Measurements from ENCODE around the gene TNFRSF14. TPM values are rescaled to one million over a fixed set of nuclear protein-coding genes. Genes with fewer than 3 reads are reported as not detected.

The TNFRSF14 gene
- total and polyA plus RNA-seq, 9 of the 15 experiments (the other 6 are each of a cell fraction or from before 2014, with no cell fraction given) = 0.11 to 2.3 (median 0.68) TPM; not detected in 2

- intact Hi-C loops (cut with micrococcal nuclease) (no loop called here), in situ Hi-C loops (cut with MboI) (no loop called here)
- ChIA-PET POLR2A (interaction anchor here (0.7 to 1.3 kb wide), 3 partner anchors 8 to 29 kb away, joined by 3 to 4 read pairs (median 4); partner anchors contain the start of gene PANK4), CTCF (ENCODE audit: low intra/inter-chr PET ratio) (no interaction called here)
- H3K4me1 ChIP-seq (replicated peaks in 1 of 2; ENCODE audit: control insufficient read depth in 2 of 2, insufficient read depth in 2 of 2, low read length in 2 of 2) = peaks cover 0 to 22% of the 10 kb centered on the region in 2 experiments; a peak in 2 of 5 replicates
- ATAC-seq (no peak), FAIRE-seq (no peak), DNase-seq (ENCODE audit: extremely low read depth in 1 of 4, low spot score in 3 of 4) (no peak)
- peaks cover 15% of the 10 kb centered on the region for H3K79me2 ChIP-seq (ENCODE audit: control insufficient read depth, insufficient read depth, low read length)
- no peak overlapping the region for H3K27ac ChIP-seq (ENCODE audit: extremely low read depth, low read depth, low read length)
- peaks cover 14% of the 10 kb centered on the region; the same call in 1 of the 2 replicates for H4K20me1 ChIP-seq (replicated peaks; ENCODE audit: control insufficient read depth, insufficient read depth, low read length)
- TF ChIP-seq CBX1 (IDR thresholded peaks at IDR 0.05; ENCODE audit: low read depth) = no peak
- no peak for TF ChIP-seq TCFL5 (CRISPR knock-in tag; conservative IDR thresholded peaks at IDR 0.05)
- no peak for TF ChIP-seq NONO (IDR thresholded peaks at IDR 0.05; ENCODE audit: low read depth in 2 of 2, low read length in 1 of 2)
- no peak for TF ChIP-seq NFXL1 (CRISPR knock-in tag; IDR thresholded peaks at IDR 0.05)
- no peak for TF ChIP-seq ZNF282 (CRISPR knock-in tag; IDR thresholded peaks at IDR 0.05)
- TF ChIP-seq KAT7 (CRISPR knock-in tag; IDR thresholded peaks at IDR 0.05; ENCODE audit: borderline replicate concordance) = no peak
- TF ChIP-seq PCBP2 (IDR thresholded peaks at IDR 0.05; ENCODE audit: low read depth, low read length, poor library complexity, severe bottlenecking) = no peak
- no peak overlapping the region for H3K4me3 ChIP-seq
- peaks cover 8% of the 10 kb centered on the region for H3K9me1 ChIP-seq (ENCODE audit: control insufficient read depth, insufficient read depth, low read length)
- BruUV-seq (replicated peaks) = no TSS peak
- H3K36me3 ChIP-seq (ENCODE audit: control insufficient read depth, insufficient read depth, low read length) = peaks cover 98% of the 10 kb centered on the region
- no peak overlapping the region for H3K9ac ChIP-seq (ENCODE audit: insufficient read depth in 1 of 2, low read depth in 2 of 2, low read length in 2 of 2)
- 95% methylated on average over 17 of the region's 17 CpGs for WGBS (ENCODE audit: insufficient coverage, low coverage, missing lambda C conversion rate)
- no peaks in the 10 kb centered on the region for H3K27me3 ChIP-seq (ENCODE audit: control insufficient read depth in 2 of 2, insufficient read depth in 2 of 2, low read length in 2 of 2)
- H3K4me2 ChIP-seq (ENCODE audit: insufficient read depth, low read length) = no peak overlapping the region
- no peaks in the 10 kb centered on the region for H3K9me3 ChIP-seq (replicated peaks; ENCODE audit: control insufficient read depth, insufficient read depth, low read depth, low read length)
- no peak overlapping the region for H2AFZ ChIP-seq (ENCODE audit: low read depth, low read length)
These were observed 38.2 kb upstream of the TNFRSF14 start for GRCh38 chr1:2517966-2518365.
